Activated naive CD4-positive, alpha-beta T cell treated with anti-CD3 and anti-CD28 coated beads for 36 hours (primary cell): ENCODE results near the gene DNM1L. TPM values are rescaled to one million over a fixed set of nuclear protein-coding genes. Genes with fewer than 3 reads are reported as not detected.

ENCODE experiments used
- CTCF ChIA-PET: fragments of 350-600 bp; sonication (Branson Sonifier 250); formaldehyde crosslinking; loops from one replicate; lab custom pipeline; 2021; ENCODE audit warnings: antibody characterized with exemption; lab: Charles Lee
- DNase-seq: peaks from one replicate; pipeline ENCODE4 v3.0.0-alpha.2; 2020
- H3K27ac Mint-ChIP-seq: one replicate; pipeline ENCODE4 v1.8.0; 2021; ENCODE audit warnings: mild to moderate bottlenecking, mixed read lengths
- H3K27me3 Mint-ChIP-seq: one replicate; pipeline ENCODE4 v1.8.0; 2021; ENCODE audit warnings: low read depth, mixed read lengths
- H3K36me3 Mint-ChIP-seq: one replicate; pipeline ENCODE4 v1.8.0; 2021; ENCODE audit warnings: low read depth, mixed read lengths
- H3K4me1 Mint-ChIP-seq: one replicate; pipeline ENCODE4 v1.8.0; 2021; ENCODE audit warnings: low read depth, mixed read lengths
- H3K4me3 Mint-ChIP-seq: one replicate; pipeline ENCODE4 v1.8.0; 2021; ENCODE audit warnings: mild to moderate bottlenecking, moderate library complexity, mixed read lengths
- H3K9me3 Mint-ChIP-seq: one replicate; pipeline ENCODE4 v1.8.0; 2021; ENCODE audit warnings: mixed read lengths
- intact Hi-C: fragments of 100-400 bp; cut with micrococcal nuclease; formaldehyde crosslinking; loops from one replicate; pipeline ENCODE4 v1.15.1; 2023
- total RNA-seq, 2 experiments: library from RNA; stranded (reverse); gene quantifications; one replicate each; pipeline ENCODE4 v1.2.3, GENCODE V29; 2021

The DNM1L gene
- 10 to 100 TPM; 54.4 to 61.5 TPM for total RNA-seq

DNA sequence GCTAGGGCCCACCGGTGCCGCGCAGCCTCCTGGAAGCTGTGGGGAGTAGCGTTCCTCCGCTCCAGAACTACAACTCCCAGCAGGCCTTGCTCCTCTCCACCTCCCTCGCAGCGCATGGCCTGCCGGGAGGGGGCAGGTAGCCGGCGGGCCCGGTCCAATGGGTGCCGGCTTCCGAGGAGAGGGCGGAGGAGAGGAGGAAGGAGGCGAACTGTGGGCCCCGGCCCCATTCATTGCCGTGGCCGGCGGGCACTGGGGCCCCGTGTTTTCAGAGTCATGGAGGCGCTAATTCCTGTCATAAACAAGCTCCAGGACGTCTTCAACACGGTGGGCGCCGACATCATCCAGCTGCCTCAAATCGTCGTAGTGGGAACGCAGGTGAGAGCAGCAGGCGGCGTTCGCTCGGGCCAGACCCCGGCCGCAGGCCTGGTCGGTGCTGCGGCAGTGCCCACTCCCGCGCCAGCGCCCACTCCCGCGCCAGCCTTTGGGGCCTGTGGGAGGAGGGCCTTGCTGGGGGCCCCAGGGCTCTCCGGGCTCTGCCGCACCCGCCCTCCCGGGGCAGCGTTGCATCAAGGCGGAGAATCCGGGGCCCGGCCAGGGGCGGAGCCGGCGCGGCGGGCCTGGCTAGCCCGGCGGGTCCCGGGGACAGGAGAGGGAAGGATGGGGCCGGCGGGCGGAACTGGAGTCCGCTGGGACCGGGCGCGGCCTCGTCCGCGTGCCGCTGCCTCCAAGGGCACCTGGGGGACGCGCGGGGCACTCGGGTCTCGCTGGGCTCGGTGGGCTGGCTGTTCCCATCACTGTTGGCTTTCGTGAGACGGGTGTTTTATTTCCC is at the start of gene DNM1L:
Gene DNM1L (plus strand): TSS at position 211 of the 829 bp plus-strand sequence. CDS start 63 bp downstream, at position 274.
- Mint-ChIP-seq H3K9me3 (no peaks in the 10 kb centered on the region), H3K4me1 (peaks cover 24% of the 10 kb centered on the region), H3K27me3 (no peaks in the 10 kb centered on the region), H3K4me3 (peak within 1 kb of the TSS; percentile 81), H3K36me3 (peaks cover 2% of the 10 kb centered on the region), H3K27ac (peak within 1 kb of the TSS; percentile 82)
- intact Hi-C loops = loop anchor here (1.0 to 10.0 kb wide), 13 partner anchors 20 to 1925 kb away; partner anchors contain the start of genes ALG10, BICD1, CAPRIN2 and ETFBKMT
- peak; percentile 94 for DNase-seq
- CTCF ChIA-PET = no interaction called here

DNA sequence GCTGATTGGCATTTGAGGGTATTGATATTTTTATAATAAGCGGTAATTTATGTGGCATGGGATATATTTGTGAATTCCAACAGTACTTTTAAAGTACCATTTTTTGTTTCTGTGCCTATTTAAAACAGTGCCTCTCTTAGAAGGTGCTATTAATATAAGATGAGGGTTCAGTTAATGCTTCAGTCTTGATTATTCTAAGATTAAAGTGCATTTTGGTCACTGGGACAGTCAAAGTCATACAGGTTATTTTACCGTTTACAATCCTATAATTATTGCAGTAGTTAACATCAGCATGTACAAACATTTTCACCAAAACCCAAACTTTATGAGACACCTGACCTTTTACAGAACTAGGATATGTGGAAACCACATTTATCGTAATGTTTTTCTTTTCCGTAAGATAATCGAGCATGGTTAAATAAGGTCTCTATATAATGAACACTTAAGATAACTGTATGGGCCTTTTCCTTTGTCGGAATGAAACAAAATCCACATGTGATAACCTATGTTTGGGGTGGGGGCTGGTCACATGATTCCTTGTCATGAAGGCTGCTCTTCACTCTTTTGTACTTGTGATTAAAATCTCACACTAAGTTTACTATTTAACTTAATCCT is 37.7 kb upstream of the DNM1L start:
- Mint-ChIP-seq H3K4me1 (no peaks in the 10 kb centered on the region), H3K36me3 (no peaks in the 10 kb centered on the region), H3K27me3 (no peaks in the 10 kb centered on the region), H3K27ac (no peak overlapping the region), H3K4me3 (no peak overlapping the region), H3K9me3 (no peaks in the 10 kb centered on the region)
- DNase-seq = no peak
- intact Hi-C loops = no loop called here
- CTCF ChIA-PET = no interaction called here

DNA sequence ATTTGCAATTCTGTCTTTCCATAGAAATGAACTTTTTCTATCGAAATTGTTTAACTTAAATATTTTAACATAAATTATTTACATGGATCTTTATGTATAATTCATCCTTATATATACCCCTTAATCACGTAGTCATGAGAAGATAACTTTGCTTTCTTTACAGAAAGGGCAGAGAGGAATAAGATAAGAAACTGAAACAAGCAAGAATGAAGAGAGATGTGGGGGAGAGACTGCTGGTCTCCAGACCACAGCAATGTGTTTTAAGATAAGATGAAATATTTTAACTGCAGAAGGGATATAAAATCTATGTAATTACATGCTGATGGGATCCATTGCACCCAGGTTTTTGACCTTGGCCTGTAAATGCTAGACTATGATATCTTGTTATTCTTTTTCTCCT is 34.7 kb upstream of the DNM1L start:
- peaks cover 4% of the 10 kb centered on the region for H3K27me3 Mint-ChIP-seq
- no peak for DNase-seq
- no peak overlapping the region for H3K27ac Mint-ChIP-seq
- CTCF ChIA-PET = no interaction called here
- intact Hi-C loops = no loop called here
- H3K4me3 Mint-ChIP-seq = no peak overlapping the region
- H3K9me3 Mint-ChIP-seq = no peaks in the 10 kb centered on the region
- no peaks in the 10 kb centered on the region for H3K4me1 Mint-ChIP-seq
- no peaks in the 10 kb centered on the region for H3K36me3 Mint-ChIP-seq

DNA sequence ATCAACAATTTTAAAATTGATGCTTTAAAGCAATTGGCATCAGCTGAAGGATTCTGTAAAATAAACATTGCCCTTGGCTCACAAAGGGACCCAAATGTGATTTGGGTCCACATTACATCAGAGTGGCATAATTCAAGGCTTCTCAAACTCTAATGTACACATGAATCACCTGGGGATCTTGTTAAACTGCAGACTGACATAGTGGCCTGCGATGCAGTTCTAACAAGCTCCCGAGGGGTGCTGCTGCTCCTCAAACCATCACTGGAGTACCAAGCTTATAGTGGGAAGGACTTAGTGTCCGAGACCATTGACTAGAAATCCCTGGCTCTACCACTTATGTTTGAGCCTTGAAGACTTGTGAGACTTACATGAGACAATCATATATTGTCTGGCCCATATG is 31.8 kb upstream of the DNM1L start:
- Mint-ChIP-seq H3K4me3 (no peak overlapping the region), H3K36me3 (no peaks in the 10 kb centered on the region), H3K27me3 (peaks cover 4% of the 10 kb centered on the region), H3K4me1 (no peaks in the 10 kb centered on the region), H3K27ac (no peak overlapping the region), H3K9me3 (no peaks in the 10 kb centered on the region)
- intact Hi-C loops = no loop called here
- no peak for DNase-seq
- CTCF ChIA-PET = no interaction called here

DNA sequence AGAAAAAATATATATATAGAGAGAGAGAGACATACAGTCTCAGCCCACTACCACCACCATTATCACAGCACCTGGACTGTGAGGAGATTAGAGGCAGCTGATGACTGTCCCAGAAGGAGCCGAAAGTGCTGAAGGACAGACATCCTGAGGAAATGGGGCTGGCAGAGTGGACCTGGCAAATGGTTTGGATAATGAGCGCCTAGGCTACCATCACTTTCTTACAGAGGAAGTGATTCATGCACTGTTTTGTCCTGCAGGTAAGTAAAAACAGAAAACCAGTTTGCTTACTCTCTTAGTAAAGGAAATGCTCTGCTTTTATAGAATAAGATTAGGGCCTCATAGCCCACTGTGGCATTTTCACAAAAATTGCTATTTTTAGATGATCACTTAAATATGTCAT is 28.6 kb upstream of the DNM1L start:
- Mint-ChIP-seq H3K27ac (no peak overlapping the region), H3K4me1 (no peaks in the 10 kb centered on the region), H3K4me3 (no peak overlapping the region), H3K27me3 (peaks cover 4% of the 10 kb centered on the region), H3K36me3 (no peaks in the 10 kb centered on the region), H3K9me3 (no peaks in the 10 kb centered on the region)
- DNase-seq = no peak
- intact Hi-C loops = no loop called here
- CTCF ChIA-PET = no interaction called here

DNA sequence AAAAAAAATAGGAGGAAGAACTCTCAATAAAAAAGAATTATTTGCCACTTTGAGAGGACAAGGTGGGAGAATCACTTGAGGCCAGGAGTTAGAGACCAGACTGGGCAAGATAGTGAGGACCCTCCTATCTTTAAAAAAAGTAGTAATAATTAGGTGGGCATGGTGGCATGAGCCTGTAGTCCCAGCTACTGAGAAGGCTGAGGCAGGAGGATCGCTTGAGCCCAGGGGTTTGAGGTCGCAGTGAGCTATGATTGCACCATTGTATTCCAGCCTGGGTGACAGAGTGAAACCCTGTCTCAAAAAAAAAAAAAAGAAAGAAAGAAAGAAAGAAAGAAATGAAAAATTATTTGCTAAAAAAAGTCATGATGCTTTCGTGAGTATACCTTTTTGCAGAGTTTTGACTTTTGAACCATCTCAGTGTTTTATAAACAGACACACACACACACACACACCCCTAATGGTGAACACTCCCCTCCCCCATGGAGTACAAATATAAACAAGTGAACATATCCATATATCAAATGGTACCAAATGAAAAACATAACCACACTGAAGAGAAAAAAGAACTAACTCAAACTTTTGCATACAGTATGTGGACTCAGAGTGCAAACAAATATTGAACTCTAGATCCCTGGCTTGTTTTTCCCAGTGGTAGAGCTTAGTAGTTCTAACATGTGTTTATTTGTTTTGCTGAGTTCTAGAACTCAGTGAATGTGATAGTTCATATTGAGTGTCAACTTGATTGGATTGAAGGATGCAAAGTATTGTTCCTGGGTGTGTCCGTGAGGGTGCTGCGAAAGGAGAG is 27.7 kb upstream of the DNM1L start:
- Mint-ChIP-seq H3K4me1 (no peaks in the 10 kb centered on the region), H3K4me3 (no peak overlapping the region), H3K9me3 (no peaks in the 10 kb centered on the region), H3K36me3 (no peaks in the 10 kb centered on the region), H3K27me3 (peaks cover 4% of the 10 kb centered on the region), H3K27ac (no peak overlapping the region)
- DNase-seq = no peak
- intact Hi-C loops = no loop called here
- CTCF ChIA-PET = interaction anchor here (0.8 kb wide), 1 partner anchor 195 kb away, joined by 4 read pairs; no protein-coding TSS in a partner anchor

DNA sequence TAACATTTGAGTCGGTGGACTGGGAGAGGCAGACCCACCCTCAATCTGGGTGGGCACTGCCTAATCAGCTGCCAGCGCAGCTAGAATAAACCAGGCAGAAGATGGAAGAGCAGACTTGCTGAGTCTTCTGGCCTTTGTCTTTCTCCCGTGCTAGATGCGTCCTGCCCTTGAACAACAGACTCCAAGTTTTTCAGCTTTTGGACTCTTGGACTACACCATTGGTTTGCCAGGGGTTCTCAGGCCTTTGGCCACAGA is 27.2 kb upstream of the DNM1L start:
- Mint-ChIP-seq H3K36me3 (no peaks in the 10 kb centered on the region), H3K27me3 (peaks cover 4% of the 10 kb centered on the region), H3K4me1 (no peaks in the 10 kb centered on the region), H3K9me3 (no peaks in the 10 kb centered on the region), H3K27ac (no peak overlapping the region), H3K4me3 (no peak overlapping the region)
- no peak for DNase-seq
- intact Hi-C loops = no loop called here
- CTCF ChIA-PET = interaction anchor here (0.5 to 0.9 kb wide), 3 partner anchors 11 to 196 kb away, joined by 3 to 4 read pairs (median 4); no protein-coding TSS in a partner anchor

DNA sequence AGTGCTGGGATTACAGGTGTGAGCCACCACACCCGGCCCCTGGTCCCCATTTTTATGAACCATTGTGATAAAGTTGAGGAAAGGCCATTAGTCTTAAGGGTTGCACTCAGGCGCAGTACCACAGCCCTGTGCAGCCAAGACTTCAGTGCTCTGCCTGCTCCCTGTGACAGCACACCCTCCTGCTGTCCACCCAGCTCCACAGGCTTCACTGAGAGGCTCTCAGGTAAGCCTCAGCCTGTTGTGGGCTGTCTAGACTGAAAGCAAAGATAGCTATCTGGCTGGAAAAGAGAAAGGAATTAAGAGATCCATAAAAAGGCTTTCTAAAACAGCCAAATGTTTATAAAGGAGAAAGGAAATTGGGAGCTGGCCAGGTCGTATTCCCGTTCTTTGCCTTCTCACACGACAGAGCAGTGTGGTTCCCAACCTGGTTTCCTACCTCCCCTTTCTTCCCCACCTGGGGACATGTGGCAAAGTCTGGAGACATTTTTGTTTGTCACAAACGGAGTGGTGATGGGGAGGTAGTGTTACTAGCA is 19.1 kb upstream of the DNM1L start:
- Mint-ChIP-seq H3K4me1 (peaks cover 3% of the 10 kb centered on the region), H3K9me3 (no peaks in the 10 kb centered on the region), H3K27me3 (no peaks in the 10 kb centered on the region), H3K36me3 (no peaks in the 10 kb centered on the region), H3K4me3 (no peak overlapping the region), H3K27ac (no peak overlapping the region)
- intact Hi-C loops = loop anchor here (1.0 to 5.0 kb wide), 2 partner anchors 19 to 73 kb away; partner anchors contain the start of gene DNM1L
- CTCF ChIA-PET = interaction anchor here (0.6 to 0.7 kb wide), 4 partner anchors 13 to 201 kb away, joined by 3 read pairs; partner anchors contain the start of gene YARS2
- DNase-seq = no peak

DNA sequence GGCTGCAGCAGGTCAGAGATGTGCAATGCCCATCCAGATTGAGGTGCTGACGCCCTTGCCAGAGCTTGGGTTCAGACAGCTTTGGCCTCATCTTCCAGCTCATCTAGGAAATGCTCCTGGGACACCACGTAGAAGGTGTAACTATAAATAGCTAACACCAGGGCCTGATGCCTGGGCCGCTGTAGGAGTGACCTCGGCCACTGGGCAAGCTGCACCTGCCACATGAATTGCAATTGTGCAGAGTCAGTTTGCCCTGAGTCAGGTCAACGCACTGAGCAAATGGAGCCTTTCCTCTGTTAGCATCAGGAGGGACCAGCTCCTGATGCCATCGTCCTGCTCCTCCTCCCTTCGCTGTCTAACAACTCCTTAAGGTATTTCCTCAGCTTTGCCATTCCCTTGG is 17.4 kb upstream of the DNM1L start:
- no peak overlapping the region for H3K27ac Mint-ChIP-seq
- no peaks in the 10 kb centered on the region for H3K9me3 Mint-ChIP-seq
- peaks cover 3% of the 10 kb centered on the region for H3K4me1 Mint-ChIP-seq
- H3K27me3 Mint-ChIP-seq = no peaks in the 10 kb centered on the region
- no peaks in the 10 kb centered on the region for H3K36me3 Mint-ChIP-seq
- no peak overlapping the region for H3K4me3 Mint-ChIP-seq
- no peak for DNase-seq
- intact Hi-C loops = no loop called here
- CTCF ChIA-PET = no interaction called here

DNA sequence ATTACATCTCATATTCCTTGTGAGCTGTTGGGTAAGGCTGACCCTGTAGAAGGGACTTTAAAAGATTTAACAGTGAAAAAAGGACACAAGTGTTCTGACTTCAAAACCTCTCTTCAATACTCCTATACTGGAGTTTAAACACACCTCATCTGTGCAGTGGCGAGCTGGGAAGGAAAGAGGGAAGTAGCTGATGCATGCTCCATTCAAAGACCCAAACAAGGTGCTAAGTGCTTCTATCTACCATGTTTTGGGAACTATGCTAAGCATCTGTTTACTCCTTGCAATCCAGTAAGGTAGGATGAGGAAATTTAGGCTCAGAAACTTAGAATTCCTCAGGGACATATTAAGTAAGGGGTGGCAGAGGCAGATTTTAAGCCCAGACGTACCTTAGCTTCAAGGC is 16.4 kb upstream of the DNM1L start:
- Mint-ChIP-seq H3K27ac (no peak overlapping the region), H3K27me3 (no peaks in the 10 kb centered on the region), H3K9me3 (no peaks in the 10 kb centered on the region), H3K4me1 (peaks cover 3% of the 10 kb centered on the region), H3K4me3 (no peak overlapping the region), H3K36me3 (no peaks in the 10 kb centered on the region)
- CTCF ChIA-PET = interaction anchor here (0.9 kb wide), 1 partner anchor 10 kb away, joined by 4 read pairs; no protein-coding TSS in a partner anchor
- DNase-seq = no peak
- intact Hi-C loops = no loop called here

DNA sequence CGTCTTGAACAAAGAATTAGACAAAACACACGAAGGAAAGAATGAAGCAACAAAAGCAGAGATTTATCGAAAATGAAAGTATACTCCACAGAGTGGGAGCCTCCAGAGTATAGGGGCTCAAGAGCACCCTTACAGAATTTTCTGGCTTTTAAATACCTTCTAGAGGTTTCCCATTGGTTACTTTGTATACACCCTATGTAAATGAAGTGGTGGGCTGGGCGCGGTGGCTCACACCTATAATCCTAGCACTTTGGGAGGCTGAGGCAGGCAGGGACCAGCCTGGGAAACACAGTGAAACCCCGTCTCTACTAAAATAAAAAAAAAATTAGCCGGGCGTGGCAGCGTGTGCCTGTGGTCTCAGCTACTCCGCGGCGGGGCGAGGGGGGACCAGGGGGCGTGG is 13.1 kb upstream of the DNM1L start:
- CTCF ChIA-PET = interaction anchor here (0.6 to 0.7 kb wide), 2 partner anchors 84 to 183 kb away, joined by 3 to 4 read pairs; no protein-coding TSS in a partner anchor
- Mint-ChIP-seq H3K27ac (no peak overlapping the region), H3K4me3 (no peak overlapping the region), H3K4me1 (no peaks in the 10 kb centered on the region), H3K36me3 (peaks cover 3% of the 10 kb centered on the region), H3K27me3 (peaks cover 3% of the 10 kb centered on the region), H3K9me3 (peaks cover 10% of the 10 kb centered on the region)
- intact Hi-C loops = no loop called here
- no peak for DNase-seq

DNA sequence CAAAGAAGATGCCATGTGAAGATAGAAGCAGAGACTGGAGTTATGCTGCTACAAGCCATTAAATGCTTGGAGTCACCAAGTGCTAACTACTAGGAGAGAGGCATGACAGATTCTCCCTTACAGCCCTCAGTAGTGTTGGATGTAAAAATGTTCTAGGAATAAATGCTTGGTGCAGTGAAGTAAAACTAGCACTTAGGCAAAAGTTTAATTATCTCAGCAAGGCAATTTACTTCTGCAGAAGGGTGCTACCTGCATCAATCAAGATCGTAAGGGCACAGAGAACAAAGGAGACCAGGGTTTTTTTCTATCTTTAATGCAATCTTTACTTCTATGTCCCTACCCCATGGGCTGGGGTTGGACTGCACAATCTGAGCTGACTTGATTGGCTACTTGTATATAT is 9.5 kb upstream of the DNM1L start:
- Mint-ChIP-seq H3K4me1 (no peaks in the 10 kb centered on the region), H3K27me3 (peaks cover 3% of the 10 kb centered on the region), H3K36me3 (peaks cover 3% of the 10 kb centered on the region), H3K4me3 (no peak overlapping the region), H3K9me3 (peaks cover 10% of the 10 kb centered on the region), H3K27ac (no peak overlapping the region)
- DNase-seq = no peak
- CTCF ChIA-PET = interaction anchor here (3.5 kb wide), 1 partner anchor 213 kb away, joined by 21 read pairs; no protein-coding TSS in a partner anchor
- intact Hi-C loops = no loop called here
